Mesenteric fat pad (tissue), 1 donor: Measurements from ENCODE around the gene ALCAM. TPM values are rescaled to one million over a fixed set of nuclear protein-coding genes. Genes with fewer than 3 reads are reported as not detected.
A peak's percentile ranks its signal among the peaks of the same experiment; 100 is the strongest.

Source experiments
- DNase-seq: peaks from one replicate; pipeline ENCODE4 v3.0.0-alpha.2; 2020; ENCODE audit warnings: low spot score
- total RNA-seq: library from RNA; stranded (reverse); fragmentation: NEBNext Ultra II Directional; extraction: Animal tissue kit (Norgen Biotek cat#: 25700); gene quantifications from one replicate; pipeline ENCODE4 v1.2.1, GENCODE V29; 2021
- donor health status: DM: yes; HTN: yes; CAD: no.

Gene ALCAM
- total RNA-seq, 1 donor from 2014 or later: 9.9 TPM

- DNase-seq: no peak
These were observed 107.0 kb downstream of the ALCAM start for GRCh38 chr3:105473521-105474223.

GRCh38 chr3:105480768-105481167 lies 114.1 kb downstream of the ALCAM start:
- DNase-seq: no peak

GRCh38 chr3:105483476-105483875 lies 116.8 kb downstream of the ALCAM start:
- DNase-seq: no peak

DNA sequence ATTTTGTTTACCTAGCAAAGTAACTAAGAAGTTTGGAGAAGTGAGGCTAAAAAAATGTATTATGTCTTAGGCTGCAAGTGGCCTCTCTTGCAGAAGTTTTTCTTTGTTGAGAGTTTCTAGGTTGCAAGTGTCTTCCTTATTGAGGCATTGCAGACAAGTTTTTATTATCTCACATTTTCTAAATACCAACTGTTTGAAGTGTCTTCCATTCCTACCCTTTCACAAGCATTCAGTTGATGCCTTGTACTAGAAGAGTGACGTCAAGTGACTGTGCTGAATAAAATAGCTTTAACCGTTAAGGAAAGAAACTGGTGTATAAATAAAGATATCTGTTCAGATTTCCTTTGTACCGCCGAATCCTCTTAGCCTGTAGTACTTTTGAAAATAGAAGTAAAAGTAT lies 123.3 kb downstream of the ALCAM start:
- DNase-seq: no peak

DNA sequence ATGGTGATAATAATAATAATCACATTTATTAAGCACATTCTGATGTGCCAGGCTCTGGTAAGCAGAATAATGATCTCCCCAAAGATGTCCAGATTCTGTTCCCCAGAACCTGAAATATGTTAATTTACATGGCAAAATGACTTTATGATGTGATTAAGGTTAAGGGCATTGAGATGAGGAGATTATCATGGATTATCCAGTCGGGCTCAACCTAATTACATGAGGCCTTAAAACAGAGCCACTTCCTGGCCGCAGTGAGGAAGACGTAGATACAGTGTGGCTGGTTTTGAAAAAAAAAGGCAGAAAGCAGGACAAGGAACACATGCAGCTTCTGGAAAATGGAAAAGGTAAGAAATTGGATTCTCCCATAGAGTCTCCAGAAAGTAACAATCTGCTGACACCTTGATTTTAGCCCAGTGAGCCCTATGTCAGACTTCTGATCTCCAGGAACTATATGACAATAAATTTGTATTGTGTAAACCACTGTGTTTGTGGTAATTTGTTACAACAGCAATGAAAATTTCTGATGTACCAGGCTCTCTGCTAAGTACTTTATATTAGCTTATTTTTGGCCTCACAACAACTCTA lies 126.7 kb downstream of the ALCAM start:
- no peak for DNase-seq

DNA sequence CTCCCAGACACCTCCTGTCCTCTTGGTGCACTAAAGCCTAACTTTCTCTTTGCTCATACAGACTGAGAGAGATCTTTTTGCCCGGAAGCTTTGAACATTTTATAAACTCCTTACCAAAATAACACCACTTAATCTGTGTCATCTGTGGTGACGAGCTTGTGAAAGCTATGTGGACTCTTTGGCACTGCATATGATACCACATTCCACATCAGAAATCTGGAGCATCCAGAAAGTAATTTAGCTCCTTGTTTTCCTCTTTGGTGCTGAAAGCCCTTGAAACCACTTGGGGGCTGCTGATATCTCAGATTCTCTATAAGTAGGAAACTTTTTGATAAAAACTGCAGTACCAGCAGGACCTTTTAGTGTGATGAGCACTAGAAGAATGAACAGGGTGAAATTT lies 128.3 kb downstream of the ALCAM start:
- no peak for DNase-seq

DNA sequence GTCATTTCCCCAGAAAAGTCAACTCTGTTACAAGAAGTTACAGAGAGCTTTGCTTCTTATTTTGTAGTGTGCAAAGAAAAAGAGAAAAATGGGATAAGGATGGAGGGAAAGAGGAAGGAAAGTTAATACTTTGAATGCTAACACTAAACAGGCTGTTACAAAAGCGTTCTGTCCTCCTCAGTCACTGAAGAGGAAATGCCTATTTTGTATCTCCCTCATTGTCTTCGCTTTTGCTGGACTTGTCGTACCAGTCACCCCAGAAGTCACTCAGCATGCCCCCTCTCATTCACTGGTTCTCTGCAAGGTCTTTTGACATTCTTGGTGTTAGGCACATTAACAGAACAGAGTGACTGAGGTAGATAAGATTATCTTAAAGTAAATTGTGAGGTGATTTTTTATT lies 129.6 kb downstream of the ALCAM start:
- no peak for DNase-seq

DNA sequence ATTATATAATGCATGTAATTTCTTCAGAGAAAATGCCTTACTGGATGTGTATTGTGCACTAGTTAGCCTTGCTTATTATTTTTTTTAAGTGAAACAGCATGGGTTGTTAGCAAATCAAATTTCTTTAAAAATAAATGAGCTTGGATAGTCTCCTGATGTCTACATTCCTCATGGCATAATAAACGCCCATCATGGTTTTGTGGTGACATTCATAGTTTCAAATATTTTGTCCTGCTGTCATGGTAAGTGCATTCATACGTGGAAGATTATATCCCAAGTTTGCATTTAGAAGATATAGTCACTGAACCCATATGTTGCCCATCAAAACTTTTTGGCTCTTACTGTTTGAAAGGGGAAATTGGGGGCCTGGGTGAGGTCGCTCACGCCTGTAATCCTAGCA lies 130.7 kb downstream of the ALCAM start:
- no peak for DNase-seq

DNA sequence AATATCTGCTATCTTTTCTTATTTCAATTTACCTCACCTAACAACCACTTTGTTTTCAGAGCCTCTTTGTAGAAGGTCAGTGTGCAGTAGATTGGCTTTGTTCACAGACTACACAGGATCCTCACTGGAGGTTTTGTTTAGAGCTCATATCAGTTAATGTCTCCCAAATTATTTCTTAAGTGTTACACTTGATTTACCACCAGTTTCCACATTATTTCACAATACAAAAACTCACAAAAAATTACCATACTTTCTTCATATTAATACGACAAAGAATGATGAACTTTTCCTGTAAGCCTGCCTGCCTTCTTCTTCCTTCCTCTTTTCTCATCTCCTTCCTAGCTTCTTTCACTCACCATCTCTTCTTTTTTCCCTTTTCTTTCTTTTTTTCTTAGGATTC lies 133.3 kb downstream of the ALCAM start:
- DNase-seq: no peak

DNA sequence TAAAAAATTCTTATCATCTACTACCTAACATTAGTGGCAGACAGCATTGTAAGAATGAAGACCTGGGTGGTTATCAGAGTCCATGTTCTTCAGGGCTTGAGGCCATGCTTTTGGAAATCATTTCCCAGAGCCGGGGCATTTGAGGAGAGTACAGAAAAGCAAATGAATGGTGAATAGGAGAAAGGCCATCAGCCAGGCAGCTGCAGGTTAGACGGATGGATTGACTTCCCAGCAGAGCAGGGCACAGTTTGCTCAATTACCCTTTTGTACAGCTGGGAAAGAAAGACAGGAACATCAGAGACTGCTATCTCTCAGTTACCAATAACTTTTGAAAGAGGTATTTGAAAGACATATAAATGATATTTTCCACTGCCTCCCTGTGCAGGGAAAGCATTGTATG lies 135.6 kb downstream of the ALCAM start:
- no peak for DNase-seq

- DNase-seq: no peak
These were observed 136.5 kb downstream of the ALCAM start for GRCh38 chr3:105503191-105503593.

DNA sequence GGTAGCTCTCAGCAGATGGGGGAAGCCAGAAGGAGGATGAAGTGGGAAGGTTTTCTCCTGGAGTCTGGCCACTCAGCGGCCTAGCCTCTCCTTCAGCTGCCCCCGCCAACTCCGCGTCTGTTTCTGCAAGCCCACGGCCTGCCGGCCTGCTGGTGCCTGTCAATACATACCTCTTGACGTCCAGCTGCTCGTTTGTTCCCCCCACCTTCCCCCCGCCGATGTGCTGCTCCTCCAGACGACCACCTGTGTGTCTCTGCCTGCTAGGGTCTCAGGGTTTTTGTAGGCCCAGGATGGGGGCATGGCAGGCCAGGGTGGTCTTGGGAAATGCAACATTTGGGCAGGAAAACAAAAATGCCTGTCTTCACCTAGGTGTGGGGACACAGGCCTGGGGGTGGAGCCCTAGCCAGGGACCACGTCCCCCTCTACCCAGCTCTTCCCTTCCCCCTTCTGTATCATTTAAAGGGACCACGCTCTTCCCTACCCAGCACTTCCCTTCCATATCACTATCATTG lies 137.8 kb downstream of the ALCAM start:
- peak; percentile 80 for DNase-seq

DNA sequence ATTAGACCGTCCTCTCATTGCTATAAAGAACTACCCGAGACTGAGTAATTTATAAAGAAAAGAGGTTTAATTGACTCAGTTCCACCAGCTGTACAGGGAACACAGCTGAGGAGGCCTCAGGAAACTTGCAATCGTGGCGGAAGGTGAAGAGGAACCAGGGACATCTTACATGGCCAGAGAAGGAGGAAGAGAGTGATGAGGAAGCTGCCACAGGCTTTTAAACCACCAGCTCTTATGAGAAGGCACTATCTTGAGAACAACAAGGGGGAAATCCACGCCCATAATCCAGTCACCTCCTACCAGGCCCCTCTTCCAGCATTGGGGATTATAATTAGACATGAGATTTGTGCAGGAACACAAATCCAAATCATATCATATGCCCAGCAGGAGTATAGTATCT lies 138.5 kb downstream of the ALCAM start:
- DNase-seq: no peak

GRCh38 chr3:105511031-105511430 lies 144.3 kb downstream of the ALCAM start:
- DNase-seq: no peak

DNA sequence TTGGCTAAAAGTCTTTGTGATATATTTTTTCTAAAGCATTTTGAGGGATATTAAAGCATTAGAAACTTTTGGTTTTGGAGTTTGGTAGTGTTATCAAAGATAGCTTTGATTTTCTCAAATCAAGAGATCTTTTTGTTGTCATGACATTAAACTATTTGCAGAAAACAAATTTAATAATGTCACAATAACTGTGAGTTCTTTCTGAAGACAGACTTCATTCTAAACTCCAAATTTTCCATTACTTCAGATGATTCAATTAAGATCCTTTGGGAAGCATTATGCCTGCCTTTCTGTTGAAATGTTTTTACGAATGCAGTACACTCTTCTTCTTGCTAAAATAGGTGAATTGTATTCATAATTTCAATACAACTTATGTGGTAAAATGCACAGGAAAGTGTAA lies 145.4 kb downstream of the ALCAM start:
- DNase-seq: no peak

DNA sequence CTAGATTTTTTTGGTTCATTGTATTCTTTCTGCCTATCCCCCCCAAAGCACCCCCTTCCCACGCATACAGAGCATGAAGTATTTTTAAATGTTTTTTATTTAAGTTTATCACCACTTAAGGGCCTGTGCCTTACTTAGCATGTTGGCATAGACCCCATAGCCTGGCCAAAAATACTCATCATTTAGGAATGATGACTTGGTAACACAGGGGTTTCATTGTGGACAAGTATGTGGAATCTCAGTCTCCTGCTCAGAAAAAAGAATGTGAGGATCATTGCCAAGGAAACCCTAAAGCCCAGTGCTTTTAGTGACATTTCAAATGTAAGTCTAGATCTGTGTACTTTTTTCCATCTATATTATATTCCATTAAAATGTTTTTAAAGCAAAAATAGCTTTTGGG lies 146.3 kb downstream of the ALCAM start:
- no peak for DNase-seq

DNA sequence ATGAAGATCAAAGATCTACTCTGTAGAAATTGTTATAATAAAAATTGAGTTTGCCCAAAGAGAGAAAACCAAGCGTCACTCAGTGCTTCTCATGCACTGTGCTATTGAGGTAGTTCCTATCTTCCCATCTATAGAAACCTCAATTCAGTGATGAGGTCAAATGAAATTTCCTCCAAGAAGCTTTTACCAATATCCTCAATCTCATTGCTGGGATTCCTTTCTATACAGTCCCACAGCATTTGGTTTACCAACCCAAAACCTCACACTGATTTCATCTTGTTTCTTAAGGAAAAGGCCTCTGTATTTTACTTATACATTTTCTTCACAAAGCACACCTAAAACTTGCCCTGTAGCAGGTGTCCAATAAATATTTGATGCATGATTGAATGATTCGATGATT lies 147.2 kb downstream of the ALCAM start:
- no peak for DNase-seq

- no peak for DNase-seq
These were observed 148.7 kb downstream of the ALCAM start for GRCh38 chr3:105515372-105515771.

DNA sequence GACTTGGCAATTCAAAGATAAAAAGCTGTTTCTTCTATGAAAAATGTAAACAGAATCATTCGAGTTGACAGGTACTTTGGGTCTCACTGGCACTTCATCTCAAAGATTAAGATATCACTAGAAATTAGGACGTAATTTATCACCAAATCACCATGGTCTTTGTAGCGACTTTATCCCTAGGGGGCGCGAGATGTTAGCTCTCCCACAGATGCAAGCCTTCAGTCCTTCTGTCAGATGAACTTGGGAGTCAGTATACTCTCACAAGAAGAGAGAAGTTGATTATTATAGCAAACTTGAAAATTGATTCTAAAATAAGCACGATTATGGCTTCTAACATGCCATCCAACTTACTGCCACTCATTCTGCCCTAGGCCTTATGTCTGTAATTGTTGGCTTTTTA lies 150.3 kb downstream of the ALCAM start:
- DNase-seq: no peak

DNA sequence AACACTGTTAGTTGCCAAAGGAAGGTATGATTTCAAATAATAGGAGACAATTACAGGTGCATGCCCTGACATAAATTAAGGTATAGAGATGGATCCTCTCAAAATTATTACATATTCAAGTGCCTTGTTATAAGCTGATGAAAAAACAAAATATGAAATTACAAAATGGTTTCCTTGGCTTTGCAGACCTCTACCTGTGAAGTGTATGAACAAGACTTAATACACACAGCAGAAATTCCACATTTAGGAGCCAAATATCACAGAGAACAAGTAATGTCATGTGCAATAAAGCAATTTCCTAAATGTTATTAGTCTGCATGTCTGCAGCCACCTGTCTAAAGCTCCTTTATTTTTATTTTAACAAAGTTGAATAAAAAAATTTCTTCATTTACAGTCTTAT lies 151.5 kb downstream of the ALCAM start:
- no peak for DNase-seq

DNA sequence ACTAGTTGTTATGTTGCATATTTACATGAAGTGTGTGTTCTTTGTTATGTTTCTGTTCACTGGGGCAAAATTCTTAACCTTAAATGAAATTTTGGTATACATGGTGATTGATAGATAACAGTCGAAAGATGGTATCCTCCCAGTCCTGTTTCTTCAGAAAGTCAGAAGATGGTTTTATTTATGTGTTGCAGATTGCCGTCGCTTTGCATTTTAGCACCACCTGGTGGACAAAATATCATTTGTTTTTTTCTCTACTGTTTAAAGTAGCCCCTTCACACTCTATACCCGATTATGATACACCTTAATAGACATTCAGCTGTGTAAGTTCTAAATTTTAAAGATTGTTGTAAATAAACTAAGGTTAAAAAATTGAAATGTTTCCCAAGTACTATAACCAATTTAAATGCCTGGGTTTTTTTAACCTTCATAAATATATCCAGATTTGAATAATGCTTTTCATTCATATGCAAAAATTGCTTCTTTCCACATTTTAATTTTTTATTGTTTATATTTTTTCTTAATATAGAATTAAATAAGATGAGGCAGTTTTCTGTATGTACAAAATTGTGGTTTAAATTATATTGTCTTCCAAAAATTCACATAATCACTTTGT lies 152.2 kb downstream of the ALCAM start:
- no peak for DNase-seq

DNA sequence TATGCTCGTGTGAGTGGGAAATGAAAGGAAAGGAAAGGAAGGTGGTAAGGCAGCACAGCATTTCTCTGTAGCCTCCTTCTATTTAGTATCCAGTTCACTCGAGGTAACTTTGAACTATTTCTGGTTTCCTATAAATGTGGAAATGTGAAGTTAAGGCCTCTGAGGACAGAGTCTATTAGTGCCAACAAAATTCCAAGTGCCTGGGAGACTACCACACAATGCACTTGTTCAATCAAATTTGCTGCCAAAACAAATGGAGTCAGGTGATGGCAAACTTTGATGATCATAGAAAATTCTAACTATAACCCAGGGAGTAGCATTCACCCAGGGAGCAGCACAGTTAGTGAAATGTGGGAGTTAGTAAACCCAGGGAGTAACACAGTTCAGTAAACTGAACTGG lies 155.1 kb downstream of the ALCAM start:
- DNase-seq: no peak

DNA sequence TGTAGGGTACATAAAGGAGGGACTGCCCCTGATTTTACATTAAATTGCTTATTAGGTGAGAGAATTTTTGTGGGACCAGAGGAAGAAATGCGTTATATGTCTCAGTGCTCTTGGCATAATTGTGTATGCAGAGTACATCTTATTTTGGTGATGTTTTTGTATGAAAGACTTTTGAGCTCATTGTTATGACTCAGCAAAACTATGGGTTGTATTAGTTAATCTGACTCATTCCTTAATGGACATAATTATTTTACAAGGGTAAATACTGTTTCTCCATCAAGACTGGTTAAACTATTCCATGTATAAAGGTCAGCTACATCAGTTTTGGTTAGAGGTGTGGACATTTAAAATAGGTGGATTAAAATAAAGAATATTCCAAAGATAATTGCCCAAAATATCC lies 156.8 kb downstream of the ALCAM start:
- no peak for DNase-seq
